Neural cell (in vitro differentiated cells): Measurements from ENCODE around the gene OR52W1. TPM values are rescaled to one million over a fixed set of nuclear protein-coding genes. Genes with fewer than 3 reads are reported as not detected.

Experiments
- H2AFZ ChIP-seq: fragments of 200-600, 300-800 bp; sonication (generic), shearing (Covaris generic); 2 replicates; pipeline ENCODE4 v1.6.0; 2014; ENCODE audit warnings: low read depth, mild to moderate bottlenecking, antibody characterized with exemption, low read length, moderate library complexity
- H3F3A ChIP-seq: fragments of 200-600 bp; shearing (Covaris generic); 2 replicates; pipeline ENCODE4 v1.6.1; 2016; ENCODE audit warnings: mild to moderate bottlenecking, moderate library complexity, mixed read lengths, antibody characterized with exemption, low read length; ENCODE audit not compliant: insufficient read depth, poor library complexity, severe bottlenecking
- H3K27ac ChIP-seq: fragments of 200-600, 300-800 bp; sonication (generic), shearing (Covaris generic); 2 replicates; pipeline ENCODE4 v1.5.1; 2014; ENCODE audit warnings: mild to moderate bottlenecking, low read length, moderate library complexity
- H3K27me3 ChIP-seq: fragments of 300-800, 200-600 bp; sonication (generic), shearing (Covaris generic); 2 replicates; pipeline ENCODE4 v1.6.0; 2014; ENCODE audit warnings: mild to moderate bottlenecking, low read depth, low read length, moderate library complexity; ENCODE audit not compliant: insufficient read depth
- H3K36me3 ChIP-seq: fragments of 300-800, 200-600 bp; sonication (generic), shearing (Covaris generic); 2 replicates; pipeline ENCODE4 v1.5.1; 2014; ENCODE audit warnings: mild to moderate bottlenecking, antibody characterized with exemption, low read length, moderate library complexity; ENCODE audit not compliant: insufficient read depth
- H3K4me2 ChIP-seq: fragments of 300-800, 200-600 bp; sonication (generic), shearing (Covaris generic); 2 replicates; pipeline ENCODE4 v1.6.0; 2014; ENCODE audit warnings: mild to moderate bottlenecking, low read length
- H3K4me3 ChIP-seq: fragments of 300-800, 200-600 bp; sonication (generic), shearing (Covaris generic); 2 replicates; pipeline ENCODE4 v1.5.1; 2014; ENCODE audit warnings: mild to moderate bottlenecking, low read length, moderate library complexity
- H3K79me2 ChIP-seq: fragments of 200-600 bp; shearing (Covaris generic); replicated peaks from 2 replicates; pipeline ENCODE4 v1.6.0; 2014; ENCODE audit warnings: mild to moderate bottlenecking, low read length, moderate library complexity; ENCODE audit not compliant: insufficient read depth
- H3K9ac ChIP-seq: fragments of 300-800, 200-600 bp; sonication (generic), shearing (Covaris generic); 2 replicates; pipeline ENCODE4 v1.6.1; 2016; ENCODE audit warnings: mild to moderate bottlenecking, low read length, mixed read lengths
- H3K9me2 ChIP-seq: fragments of 200-600 bp; shearing (Covaris generic); 2 replicates; pipeline ENCODE4 v1.6.1; 2016; ENCODE audit warnings: mild to moderate bottlenecking, low read length, mixed read lengths; ENCODE audit not compliant: insufficient read depth
- H3K9me3 ChIP-seq: fragments of 200-600, 300-800 bp; sonication (generic), shearing (Covaris generic); 2 replicates; pipeline ENCODE4 v1.6.1; 2016; ENCODE audit warnings: mild to moderate bottlenecking, mixed run types, low read length, moderate library complexity, mixed read lengths
- H4K20me1 ChIP-seq: fragments of 200-600 bp; shearing (Covaris generic); 2 replicates; pipeline ENCODE4 v1.6.1; 2016; ENCODE audit warnings: mild to moderate bottlenecking, mixed run types; ENCODE audit not compliant: insufficient read depth
- CTCF ChIP-seq: fragments of 450-650 bp; IDR thresholded peaks from 2 replicates; pipeline ENCODE4 v1.5.1; 2014; ENCODE audit warnings: antibody characterized with exemption, mild to moderate bottlenecking, moderate library complexity; ENCODE audit not compliant: poor library complexity, severe bottlenecking
- EP300 ChIP-seq: fragments of 450-650 bp; conservative IDR thresholded peaks from 2 replicates; pipeline ENCODE4 v1.6.1; 2014; ENCODE audit warnings: antibody characterized with exemption, mild to moderate bottlenecking, moderate library complexity; ENCODE audit not compliant: poor library complexity, severe bottlenecking
- EZH2 ChIP-seq: fragments of 200-600, 300-800 bp; shearing (Covaris generic), sonication (generic); IDR thresholded peaks from 2 replicates; pipeline ENCODE4 v1.6.1; 2014; ENCODE audit warnings: antibody characterized with exemption, low read length, borderline replicate concordance, mild to moderate bottlenecking; ENCODE audit not compliant: insufficient read depth, poor library complexity, severe bottlenecking
- MXI1 ChIP-seq: fragments of 450-650 bp; conservative IDR thresholded peaks from 2 replicates; pipeline ENCODE4 v1.6.1; 2014; ENCODE audit warnings: antibody characterized with exemption, mild to moderate bottlenecking; ENCODE audit not compliant: poor library complexity, severe bottlenecking
- POLR2AphosphoS5 ChIP-seq: IDR thresholded peaks from 2 replicates; pipeline ENCODE4 v1.6.1; 2012
- RAD21 ChIP-seq: fragments of 450-650 bp; conservative IDR thresholded peaks from 2 replicates; pipeline ENCODE4 v1.6.1; 2014; ENCODE audit warnings: antibody characterized with exemption, mild to moderate bottlenecking, moderate library complexity
- REST ChIP-seq: IDR thresholded peaks from 2 replicates; pipeline ENCODE4 v1.6.1; 2012; ENCODE audit warnings: borderline replicate concordance
- SMC3 ChIP-seq: fragments of 450-650 bp; conservative IDR thresholded peaks from 2 replicates; pipeline ENCODE4 v1.6.1; 2014; ENCODE audit warnings: antibody characterized with exemption, mild to moderate bottlenecking, moderate library complexity; ENCODE audit not compliant: poor library complexity
- TAF1 ChIP-seq: IDR thresholded peaks from 2 replicates; pipeline ENCODE4 v1.6.1; 2012; ENCODE audit warnings: low read depth
- polyA plus RNA-seq: library from polyadenylated mRNA; depleted of rRNA; stranded (reverse); fragments of >200 nt; gene quantifications from 2 replicates; pipeline ENCODE4 v1.2.3, GENCODE V29; 2014

The OR52W1 gene
- polyA plus RNA-seq, 1 donor from 2014 or later: not detected

- Histone ChIP-seq H3K4me2 (no peak overlapping the region), H3K9ac (no peak overlapping the region), H3K79me2 (no peaks in the 10 kb centered on the region), H3K4me3 (no peak overlapping the region), H2AFZ (no peak overlapping the region), H3K36me3 (no peaks in the 10 kb centered on the region), H3K9me2 (no peaks in the 10 kb centered on the region), H3K9me3 (no peaks in the 10 kb centered on the region), H3K27me3 (no peaks in the 10 kb centered on the region), H3K27ac (no peak overlapping the region), H3F3A (no peaks in the 10 kb centered on the region), H4K20me1 (no peaks in the 10 kb centered on the region)
- TF ChIP-seq REST: no peak
- TF ChIP-seq POLR2AphosphoS5: no peak
- no peak for TF ChIP-seq EZH2
- TF ChIP-seq EP300: no peak
- TF ChIP-seq SMC3: no peak
- no peak for TF ChIP-seq RAD21
- TF ChIP-seq CTCF: no peak
These were observed 41.1 kb downstream of the OR52W1 start for GRCh38 chr11:6240139-6240538.

GRCh38 chr11:6240781-6241180, 41.8 kb downstream of the OR52W1 start:
- no peaks in the 10 kb centered on the region for H3K36me3 ChIP-seq
- no peaks in the 10 kb centered on the region for H3K27me3 ChIP-seq
- no peaks in the 10 kb centered on the region for H3K9me3 ChIP-seq
- no peaks in the 10 kb centered on the region for H3F3A ChIP-seq
- H4K20me1 ChIP-seq: no peaks in the 10 kb centered on the region
- H2AFZ ChIP-seq: no peak overlapping the region
- H3K4me2 ChIP-seq: no peak overlapping the region
- no peak overlapping the region for H3K9ac ChIP-seq
- H3K79me2 ChIP-seq: no peaks in the 10 kb centered on the region
- no peaks in the 10 kb centered on the region for H3K9me2 ChIP-seq
- no peak for TF ChIP-seq TAF1
- no peak for TF ChIP-seq MXI1
- TF ChIP-seq SMC3: no peak
- TF ChIP-seq EZH2: no peak
- no peak for TF ChIP-seq POLR2AphosphoS5
- TF ChIP-seq EP300: no peak
- TF ChIP-seq CTCF: no peak
- TF ChIP-seq RAD21: no peak
- no peak for TF ChIP-seq REST
- no peak overlapping the region for H3K27ac ChIP-seq
- no peak overlapping the region for H3K4me3 ChIP-seq
